ENCODE measurements around the gene LCN12. TPM values are rescaled to one million over a fixed set of nuclear protein-coding genes. Genes with fewer than 3 reads are reported as not detected.
A peak's percentile ranks its signal among the peaks of the same experiment; 100 is the strongest.

The LCN12 gene
- total RNA-seq, 1 experiment from 2014 or later, result 2.1 TPM

- H2BK120ac ChIP-seq (ENCODE audit: low read depth, low read length, poor library complexity, severe bottlenecking), result no peak overlapping the region
- no peak overlapping the region for H3K18ac ChIP-seq (ENCODE audit: insufficient read length, low read depth, low read length)
- H3K27me3 ChIP-seq (ENCODE audit: insufficient read depth, low read length), result no peaks in the 10 kb centered on the region
- no peaks in the 10 kb centered on the region for H3K4me1 ChIP-seq (ENCODE audit: insufficient read depth, low read length)
- no peak overlapping the region for H3K9ac ChIP-seq (ENCODE audit: extremely low read depth, insufficient read length, low read length)
- no peak overlapping the region for H3K14ac ChIP-seq (ENCODE audit: insufficient read depth, low read length)
- no peaks in the 10 kb centered on the region for H3K9me3 ChIP-seq (ENCODE audit: control insufficient read depth, low read depth, low read length)
- no peak overlapping the region for H2BK5ac ChIP-seq (ENCODE audit: insufficient read length, low read length)
- no peak for TF ChIP-seq CTCF (conservative IDR thresholded peaks at IDR 0.05)
- Mint-ChIP-seq H3K36me3 (ENCODE audit: insufficient read depth in 1 of 3, low read depth in 3 of 3) (peaks cover 2 to 43% (median 31%) of the 10 kb centered on the region in 3 experiments; a peak in 5 of 7 replicates), H3K27me3 (ENCODE audit: low read depth) (peaks cover 3% of the 10 kb centered on the region; the same call in 1 of the 2 replicates), H3K27ac (no peak overlapping the region), H3K4me3 (peak overlapping the region; percentile 68 to 72; a peak in 4 of 5 replicates), H3K4me1 (peaks cover 8 to 16% of the 10 kb centered on the region in 2 experiments), H3K9me3 (no peaks in the 10 kb centered on the region)
- no peak overlapping the region for H4K5ac ChIP-seq (ENCODE audit: insufficient read length, low read depth, low read length)
- H3K23me2 ChIP-seq (ENCODE audit: insufficient read length, low read depth, low read length, poor library complexity, severe bottlenecking), result peaks cover 3% of the 10 kb centered on the region
- H3T11ph ChIP-seq (ENCODE audit: low read length), result no peak overlapping the region
- H4K8ac ChIP-seq (replicated peaks; ENCODE audit: insufficient read length, low read depth, low read length), result no peak overlapping the region
- no peaks in the 10 kb centered on the region for H4K20me1 ChIP-seq (ENCODE audit: control insufficient read depth, insufficient read depth, insufficient read length)
- H3K56ac ChIP-seq (ENCODE audit: insufficient read length, low read depth, low read length), result no peak overlapping the region
- no peak overlapping the region for H2BK20ac ChIP-seq (ENCODE audit: low read depth, low read length, poor library complexity, severe bottlenecking)
- peak overlapping the region; percentile 60 for H3K4me2 ChIP-seq (ENCODE audit: insufficient read depth, insufficient read length, low read length)
- no peak overlapping the region for H3K4ac ChIP-seq (ENCODE audit: low read depth, low read length)
- no peak overlapping the region for H2BK12ac ChIP-seq (ENCODE audit: insufficient read length, low read depth, low read length)
- H3K79me2 ChIP-seq (ENCODE audit: insufficient read depth, low read length), result no peaks in the 10 kb centered on the region
- no peak overlapping the region for H2AFZ ChIP-seq (ENCODE audit: low read length)
- no peak for DNase-seq
- H2AK5ac ChIP-seq (ENCODE audit: insufficient read length, low read length), result no peak overlapping the region
- H3K79me1 ChIP-seq (ENCODE audit: insufficient read depth, low read depth, low read length, poor library complexity, severe bottlenecking), result no peaks in the 10 kb centered on the region
- WGBS (ENCODE audit: extremely low coverage, insufficient read length, low lambda C conversion rate), result no CpG with 5 or more reads among the region's 16 CpGs
- no peak overlapping the region for H2BK15ac ChIP-seq (ENCODE audit: low read depth, low read length)
- no peak overlapping the region for H3K23ac ChIP-seq (ENCODE audit: insufficient read length, low read depth, low read length)
- no peak overlapping the region for H3K27ac ChIP-seq (ENCODE audit: insufficient read length, low read depth, low read length)
- no peak overlapping the region for H4K91ac ChIP-seq (ENCODE audit: insufficient read length, low read depth, low read length)
Observed at GRCh38 chr9:136942881-136943230, 9.2 kb upstream of the LCN12 start.
